Large intestine (tissue), 3 donors: Measurements from ENCODE around the gene SPACDR. TPM values are rescaled to one million over a fixed set of nuclear protein-coding genes. Genes with fewer than 3 reads are reported as not detected.

Experiments used
- DNase-seq, 2 donors: peaks; one replicate each; pipeline versions ENCODE4 v3.0.0 to v3.0.0-alpha.2; 2013
- H3K27ac ChIP-seq: one replicate; pipeline ENCODE4 v1.5.1; 2013; ENCODE audit warnings: low read length
- H3K27me3 ChIP-seq: 2 replicates; pipeline ENCODE4 v1.6.1; 2013; ENCODE audit warnings: low read length; ENCODE audit not compliant: control insufficient read depth, insufficient read depth
- H3K36me3 ChIP-seq: 2 replicates; pipeline ENCODE4 v1.6.1; 2013; ENCODE audit warnings: low read length; ENCODE audit not compliant: control insufficient read depth, insufficient read depth
- H3K4me1 ChIP-seq: one replicate; pipeline ENCODE4 v1.6.1; 2013; ENCODE audit warnings: low read length; ENCODE audit not compliant: control insufficient read depth, insufficient read depth
- H3K4me3 ChIP-seq: one replicate; pipeline ENCODE4 v1.5.1; 2013; ENCODE audit warnings: low read length
- H3K9me3 ChIP-seq: one replicate; pipeline ENCODE4 v1.6.1; 2013; ENCODE audit warnings: mild to moderate bottlenecking, low read depth, low read length, moderate library complexity; ENCODE audit not compliant: control insufficient read depth
- WGBS: methylation state at CpG from one replicate; pipeline ENCODE4 v1.1.5; 2013; ENCODE audit warnings: low lambda C conversion rate; ENCODE audit not compliant: insufficient coverage; 5-methylcytosine and 5-hydroxymethylcytosine counted together
- polyA plus RNA-seq: library from polyadenylated mRNA; unstranded; fragments of 120-200 nt; gene quantifications from one replicate; pipeline ENCODE4 v1.2.1, GENCODE V29; 2013

Gene SPACDR
- polyA plus RNA-seq, 1 donor: 1.4 TPM

DNA sequence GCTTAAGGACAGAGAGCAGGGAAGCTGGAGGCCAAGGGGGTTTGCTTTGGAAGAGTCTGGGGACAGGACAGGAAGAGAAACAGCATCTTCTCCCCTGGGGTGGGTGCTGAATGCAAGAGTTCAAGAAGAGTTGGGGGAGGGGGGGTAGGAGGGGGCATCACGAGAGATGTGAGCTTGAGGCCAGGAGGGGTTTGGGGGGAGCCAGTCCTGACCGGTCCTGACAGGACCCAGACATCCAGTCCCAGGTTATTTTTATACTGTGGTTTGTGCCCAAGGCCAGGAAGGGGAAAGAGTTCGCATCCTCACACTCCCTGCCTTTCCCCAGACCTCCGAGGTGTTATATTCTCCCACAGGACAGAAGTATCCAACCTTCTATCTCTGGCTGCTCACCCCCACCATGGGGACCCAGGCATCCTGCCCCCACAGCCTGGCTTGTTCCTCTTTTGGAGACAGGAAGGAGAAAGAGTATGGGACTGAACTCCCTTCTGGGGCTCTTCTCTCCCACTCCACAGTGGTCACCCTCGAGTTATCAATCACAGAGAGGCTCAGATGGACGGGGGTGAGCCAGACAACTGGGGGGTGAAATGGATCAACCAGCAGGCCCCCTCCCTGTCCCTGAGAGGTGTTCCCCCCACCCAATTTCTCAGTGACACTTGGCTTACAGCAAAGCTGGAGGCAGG is 12.2 kb upstream of the SPACDR start:
- WGBS: no CpG with 5 or more reads among the region's 6 CpGs
- no peak for DNase-seq
- peaks cover 22% of the 10 kb centered on the region for H3K4me1 ChIP-seq
- peak overlapping the region; percentile 14 for H3K4me3 ChIP-seq
- peak overlapping the region; percentile 26 for H3K27ac ChIP-seq
- peaks cover 29% of the 10 kb centered on the region for H3K36me3 ChIP-seq
- no peaks in the 10 kb centered on the region for H3K9me3 ChIP-seq
- H3K27me3 ChIP-seq: no peaks in the 10 kb centered on the region

DNA sequence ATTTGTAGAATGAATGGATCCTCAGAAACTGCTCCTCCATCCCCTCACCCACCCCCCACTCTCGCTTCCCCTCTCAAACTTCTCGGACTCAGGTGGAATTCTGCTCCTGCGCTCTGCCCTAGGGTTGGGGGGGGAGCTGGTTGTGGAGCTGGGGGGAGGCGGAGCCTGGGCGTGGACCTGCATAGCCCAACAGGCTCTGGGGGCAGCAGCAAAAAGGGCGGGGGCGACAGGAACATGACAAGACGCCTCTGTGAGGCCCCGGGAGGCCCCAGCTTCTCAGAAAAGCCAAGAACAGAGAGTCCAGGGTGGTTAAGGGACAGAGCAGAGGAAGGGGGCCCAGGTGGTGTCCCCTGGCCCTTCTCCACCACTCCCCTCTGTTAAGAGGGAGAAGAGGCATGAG is 11.5 kb upstream of the SPACDR start:
- H3K4me3 ChIP-seq: peak overlapping the region; percentile 14
- H3K27me3 ChIP-seq: no peaks in the 10 kb centered on the region
- peaks cover 33% of the 10 kb centered on the region for H3K36me3 ChIP-seq
- no peaks in the 10 kb centered on the region for H3K9me3 ChIP-seq
- peaks cover 22% of the 10 kb centered on the region for H3K4me1 ChIP-seq
- no CpG with 5 or more reads among the region's 9 CpGs for WGBS
- peak; percentile 37 to 65 for DNase-seq
- peak overlapping the region; percentile 26 for H3K27ac ChIP-seq

DNA sequence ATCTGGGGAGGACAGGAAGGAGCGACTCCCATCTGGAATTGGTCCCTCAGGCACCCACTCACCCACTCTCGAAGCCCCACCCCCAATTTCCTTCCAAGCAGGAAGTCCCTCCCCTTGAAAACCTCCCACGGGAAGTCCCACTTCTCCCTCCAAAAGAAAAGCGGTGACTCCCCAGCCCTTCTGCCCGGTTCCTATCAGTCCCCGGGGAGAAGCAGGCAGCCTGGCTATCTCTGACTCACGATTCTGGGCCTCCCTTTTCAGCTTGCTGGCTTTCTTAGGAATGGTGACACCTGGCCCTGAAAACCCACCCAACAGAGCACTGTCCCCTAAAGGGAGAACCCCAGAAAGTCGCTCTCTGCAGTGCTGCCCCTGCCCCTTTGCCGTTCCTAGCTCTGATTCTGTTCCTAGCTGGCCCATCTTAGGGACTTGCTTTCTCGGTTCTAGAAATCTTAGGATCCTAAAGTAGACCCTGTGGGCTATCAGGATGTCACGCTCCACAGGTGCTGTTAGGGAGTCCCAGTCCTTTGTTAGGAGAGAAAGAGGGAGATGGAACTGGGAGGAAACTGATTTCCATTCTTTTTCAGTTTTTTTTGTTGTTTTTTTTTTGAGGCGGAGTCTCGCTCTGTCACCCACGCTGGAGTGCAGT is 8.9 kb upstream of the SPACDR start:
- H3K36me3 ChIP-seq: peaks cover 45% of the 10 kb centered on the region

DNA sequence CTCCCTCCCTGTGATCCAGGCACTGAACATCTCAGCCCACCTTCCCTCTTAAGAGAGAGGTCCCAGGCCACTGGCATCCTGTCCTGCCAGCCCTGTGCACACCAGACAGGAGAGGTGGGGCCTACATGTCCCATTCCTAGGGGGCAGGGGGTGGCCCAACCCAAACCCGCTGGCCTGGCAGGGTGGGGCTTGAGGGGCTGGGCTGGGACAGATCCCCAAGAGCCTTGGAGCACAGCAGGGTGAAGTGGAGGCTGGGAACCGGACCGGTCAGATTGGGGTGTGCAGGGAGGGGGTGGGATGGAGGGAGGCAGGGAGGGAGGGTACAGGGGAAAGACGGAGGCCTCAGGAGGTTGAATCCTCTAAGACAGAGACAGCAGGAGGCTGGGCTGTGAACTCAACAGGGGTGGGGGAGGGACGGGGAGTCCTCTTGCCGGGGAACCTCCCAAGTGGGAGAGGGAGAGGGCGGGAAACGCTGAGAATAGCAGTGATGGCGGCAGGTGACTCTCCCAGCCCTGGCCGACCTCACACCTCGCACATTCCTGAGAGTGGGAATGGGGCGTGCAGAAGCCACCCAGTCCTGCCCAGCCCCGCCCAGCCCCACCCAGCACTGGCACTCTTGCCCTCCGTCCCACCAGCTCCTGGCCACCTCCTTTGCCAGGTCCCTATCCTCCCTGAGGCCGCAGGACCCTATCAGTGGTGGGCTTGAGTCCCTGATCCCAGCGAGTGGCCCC is 8.2 kb upstream of the SPACDR start:
- WGBS: no CpG with 5 or more reads among the region's 16 CpGs
- peaks cover 52% of the 10 kb centered on the region for H3K36me3 ChIP-seq
- no peak for DNase-seq
- H3K4me1 ChIP-seq: peaks cover 23% of the 10 kb centered on the region
- H3K27me3 ChIP-seq: no peaks in the 10 kb centered on the region
- no peaks in the 10 kb centered on the region for H3K9me3 ChIP-seq
- H3K27ac ChIP-seq: no peak overlapping the region
- H3K4me3 ChIP-seq: no peak overlapping the region

More for the DNA sequence above, 8.9 kb upstream of the SPACDR start:
- DNase-seq: no peak
- 100% methylated on average over 1 of the region's 14 CpGs for WGBS
- Histone ChIP-seq H3K9me3 (no peaks in the 10 kb centered on the region), H3K4me1 (peaks cover 24% of the 10 kb centered on the region), H3K27ac (no peak overlapping the region), H3K4me3 (no peak overlapping the region), H3K27me3 (no peaks in the 10 kb centered on the region)

- Histone ChIP-seq H3K9me3 (peaks cover 4% of the 10 kb centered on the region), H3K36me3 (peaks cover 53% of the 10 kb centered on the region), H3K27me3 (no peaks in the 10 kb centered on the region), H3K4me1 (peaks cover 11% of the 10 kb centered on the region), H3K4me3 (no peak overlapping the region), H3K27ac (no peak overlapping the region)
- DNase-seq: no peak
- no CpG with 5 or more reads among the region's 4 CpGs for WGBS
Measured at GRCh38 chr7:100471021-100471420, 7.0 kb upstream of the SPACDR start.

- no CpG with 5 or more reads among the region's 13 CpGs for WGBS
- DNase-seq: peak; percentile 63 to 71
- Histone ChIP-seq H3K27me3 (no peaks in the 10 kb centered on the region), H3K36me3 (peaks cover 51% of the 10 kb centered on the region), H3K9me3 (peaks cover 4% of the 10 kb centered on the region), H3K4me3 (no peak overlapping the region), H3K4me1 (peaks cover 10% of the 10 kb centered on the region), H3K27ac (no peak overlapping the region)
Measured at GRCh38 chr7:100469227-100470044, 5.4 kb upstream of the SPACDR start.

DNA sequence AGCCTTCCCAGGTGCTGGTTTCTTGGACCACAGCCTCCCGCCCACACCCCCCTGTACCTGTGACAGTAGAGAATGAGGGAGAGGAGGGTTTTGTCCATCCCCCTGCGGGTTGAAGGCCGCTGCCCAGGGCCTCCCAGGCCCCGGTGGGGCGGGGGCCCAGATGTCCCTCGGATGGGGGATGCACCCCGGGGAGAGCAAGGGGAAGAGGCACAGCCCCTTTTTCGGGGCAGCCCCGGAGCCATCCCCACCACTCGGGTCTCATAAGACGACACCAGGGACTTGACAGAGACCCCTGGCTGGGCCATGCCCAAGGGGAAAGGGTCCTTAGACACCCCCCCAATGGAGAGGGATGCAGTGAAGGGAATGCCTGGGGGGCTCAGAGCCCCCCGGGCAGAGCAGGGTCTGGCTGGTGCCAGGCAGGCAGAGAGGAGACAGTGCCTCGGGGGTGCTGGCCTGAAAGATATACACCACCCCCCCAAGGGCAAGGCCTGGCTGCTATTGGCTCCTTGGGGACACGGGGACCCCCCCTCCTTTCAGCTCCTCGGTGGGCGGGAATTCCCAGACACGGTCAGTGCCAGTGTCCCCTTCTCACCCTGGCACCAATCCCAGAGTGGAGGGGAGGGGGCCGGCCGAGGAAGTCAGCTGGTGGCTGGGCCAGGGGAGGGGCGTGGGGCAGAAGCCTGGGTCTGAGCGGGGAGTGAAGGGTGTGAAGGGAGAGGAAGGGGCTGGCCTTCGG is 3.7 kb upstream of the SPACDR start:
- Histone ChIP-seq H3K9me3 (peaks cover 4% of the 10 kb centered on the region), H3K27me3 (no peaks in the 10 kb centered on the region), H3K4me1 (peaks cover 10% of the 10 kb centered on the region), H3K4me3 (no peak overlapping the region), H3K27ac (no peak overlapping the region), H3K36me3 (peaks cover 38% of the 10 kb centered on the region)
- no peak for DNase-seq
- no CpG with 5 or more reads among the region's 22 CpGs for WGBS

GRCh38 chr7:100466653-100467605 is 2.9 kb upstream of the SPACDR start:
- no peak for DNase-seq
- no peak overlapping the region for H3K4me3 ChIP-seq
- peaks cover 4% of the 10 kb centered on the region for H3K9me3 ChIP-seq
- peaks cover 33% of the 10 kb centered on the region for H3K36me3 ChIP-seq
- H3K27me3 ChIP-seq: no peaks in the 10 kb centered on the region
- peaks cover 10% of the 10 kb centered on the region for H3K4me1 ChIP-seq
- H3K27ac ChIP-seq: no peak overlapping the region
- WGBS: 80% methylated on average over 1 of the region's 32 CpGs

DNA sequence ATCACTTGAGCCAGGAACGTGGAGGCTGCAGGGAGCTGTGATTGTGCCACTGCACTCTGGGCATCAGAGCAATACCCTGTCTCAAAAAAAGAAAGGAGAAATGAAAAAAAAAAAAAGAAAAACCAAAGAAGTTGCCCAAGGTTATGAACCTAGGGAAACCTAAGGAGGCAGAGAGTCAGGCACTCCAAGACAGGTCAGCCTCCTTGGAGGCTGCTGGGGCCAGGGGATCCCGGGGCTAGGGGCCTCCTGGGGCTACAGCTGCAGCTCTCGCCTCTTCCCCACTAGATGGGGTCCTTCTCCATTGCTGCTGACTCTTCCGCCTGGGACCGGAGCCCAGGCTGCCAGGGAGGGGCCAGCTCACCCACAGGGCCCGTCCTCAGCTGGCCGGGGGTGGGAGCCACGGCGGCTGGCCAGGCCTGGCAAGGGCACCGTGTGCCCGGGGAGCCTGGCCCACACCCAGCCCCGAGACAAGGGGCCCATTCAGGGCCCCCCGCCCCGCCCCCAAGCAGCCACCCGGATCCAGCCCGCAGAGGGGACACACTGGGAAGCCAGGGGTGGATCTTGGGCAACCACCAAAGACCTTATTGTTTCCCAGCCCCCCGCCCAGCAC is 1.7 kb upstream of the SPACDR start:
- Histone ChIP-seq H3K9me3 (peaks cover 4% of the 10 kb centered on the region), H3K4me3 (no peak overlapping the region), H3K36me3 (peaks cover 30% of the 10 kb centered on the region), H3K27me3 (no peaks in the 10 kb centered on the region), H3K27ac (no peak overlapping the region), H3K4me1 (peaks cover 10% of the 10 kb centered on the region)
- DNase-seq: peak; percentile 58 to 67
- 100% methylated on average over 1 of the region's 17 CpGs for WGBS
